Measurements from ENCODE around the gene CPNE2.

- TF ChIP-seq CTCF (IDR thresholded peaks at IDR 0.05) = no peak
- no peak for TF ChIP-seq TCF7L2 (IDR thresholded peaks at IDR 0.05; ENCODE audit: low read depth, low read length)
- no peak for TF ChIP-seq POLR2AphosphoS5 (IDR thresholded peaks at IDR 0.05; ENCODE audit: low read depth, low read length)
- TF ChIP-seq REST (IDR thresholded peaks at IDR 0.05; ENCODE audit: insufficient read depth in 1 of 2, low read depth in 2 of 2, low read length in 1 of 2) = no peak
These were observed 56.1 kb downstream of the CPNE2 start for GRCh38 chr16:57148481-57148880.
